GM12878 (cell line): ENCODE data around the gene ENAH. TPM values are rescaled to one million over a fixed set of nuclear protein-coding genes. Genes with fewer than 3 reads are reported as not detected.

Source experiments
- ATAC-seq: fragments of 200-7000 bp; cut with Tn5 transposase; 3 replicates; pipeline ENCODE4 v1.9.1; 2020; ENCODE audit warnings: mild to moderate bottlenecking, moderate library complexity
- BruUV-seq: library from RNA; stranded (reverse); fragments of 400-500 nt; replicated peaks from 2 replicates; lab custom pipeline; 2021; lab: Mats Ljungman, UMichigan
- CTCF ChIA-PET: fragments of 300-600 bp; sonication (Branson Sonifier 250); formaldehyde crosslinking; extraction: SDS; loops from one replicate; lab custom pipeline; 2021; ENCODE audit warnings: inconsistent platforms; lab: Yijun Ruan, JAX
- POLR2A ChIA-PET: fragments of 350-600 bp; formaldehyde crosslinking; extraction: SDS; loops from one replicate; lab custom pipeline; 2021; ENCODE audit warnings: inconsistent platforms; lab: Charles Lee
- RAD21 ChIA-PET: fragments of 300-600 bp; sonication (Branson Sonifier 250); formaldehyde crosslinking; loops from one replicate; lab custom pipeline; 2023; ENCODE audit warnings: antibody characterized with exemption; ENCODE audit not compliant: unreplicated experiment; lab: Charles Lee
- SMC1A ChIA-PET: fragments of 300-600 bp; sonication (Branson Sonifier 250); formaldehyde crosslinking; loops from one replicate; lab custom pipeline; 2023; ENCODE audit not compliant: unreplicated experiment, uncharacterized antibody; lab: Charles Lee
- DNase-seq: peaks from one replicate; pipeline ENCODE4 v3.0.0-alpha.2; 2011; ENCODE audit warnings: low read depth, low spot score
- FAIRE-seq: peaks from 3 replicates; lab custom pipeline; 2011; peaks lifted over from hg19 to GRCh38; lab: Jason Lieb, UNC
- H2AFZ ChIP-seq: 2 replicates; pipeline ENCODE4 v1.6.0; 2011; ENCODE audit warnings: low read depth, low read length, control low read depth; ENCODE audit not compliant: control insufficient read depth
- H3K27ac ChIP-seq: 2 replicates; pipeline ENCODE4 v1.5.1; 2011; ENCODE audit warnings: control low read depth; ENCODE audit not compliant: control insufficient read depth, insufficient read depth
- H3K27me3 ChIP-seq, 2 experiments: replicated peaks in 1 of 2; 2 replicates each; pipeline versions ENCODE4 v1.6.0 to v1.6.1; 2011; ENCODE audit warnings: low read length in 1 of 2; ENCODE audit not compliant: control insufficient read depth in 2 of 2, insufficient read depth in 2 of 2
- H3K36me3 ChIP-seq, 2 experiments: 2 replicates each; pipeline ENCODE4 v1.5.1; 2011; ENCODE audit warnings: low read length in 1 of 2; ENCODE audit not compliant: control insufficient read depth in 2 of 2, insufficient read depth in 2 of 2
- H3K4me1 ChIP-seq: 2 replicates; pipeline ENCODE4 v1.6.1; 2011; ENCODE audit warnings: mild to moderate bottlenecking, low read length, moderate library complexity, mixed read lengths; ENCODE audit not compliant: control insufficient read depth, insufficient read depth
- H3K4me2 ChIP-seq: 2 replicates; pipeline ENCODE4 v1.6.0; 2011; ENCODE audit warnings: control low read depth; ENCODE audit not compliant: control insufficient read depth, insufficient read depth
- H3K4me3 ChIP-seq: fragments of 200-600 bp; sonication (generic); 2 replicates; pipeline ENCODE4 v1.5.1; 2016
- H3K79me2 ChIP-seq: 2 replicates; pipeline ENCODE4 v1.6.0; 2011; ENCODE audit warnings: low read length; ENCODE audit not compliant: control insufficient read depth, insufficient read depth
- H3K9ac ChIP-seq: 2 replicates; pipeline ENCODE4 v1.8.0; 2011; ENCODE audit warnings: low read length, control low read depth, mixed read lengths; ENCODE audit not compliant: control insufficient read depth, insufficient read depth
- H3K9me3 ChIP-seq: replicated peaks from 3 replicates; pipeline ENCODE4 v1.5.1; 2011; ENCODE audit warnings: mild to moderate bottlenecking, low read length; ENCODE audit not compliant: control insufficient read depth, insufficient read depth
- H4K20me1 ChIP-seq: 2 replicates; pipeline ENCODE4 v1.6.0; 2011; ENCODE audit not compliant: control insufficient read depth, insufficient read depth
- BACH1 ChIP-seq: fragments of 450-650 bp; IDR thresholded peaks from 2 replicates; pipeline ENCODE4 v1.6.1; 2017; ENCODE audit warnings: mild to moderate bottlenecking, borderline replicate concordance
- HDAC2 ChIP-seq: fragments of 200-600 bp; sonication (generic); IDR thresholded peaks from 2 replicates; pipeline ENCODE4 v1.6.1; 2017
- IKZF2 ChIP-seq, 2 experiments: fragments of 450-650 bp; IDR thresholded peaks; 2 replicates each; pipeline ENCODE4 v1.6.1; 2017; ENCODE audit warnings: mild to moderate bottlenecking in 2 of 2, moderate library complexity in 2 of 2
- JUND ChIP-seq: IDR thresholded peaks from 2 replicates; pipeline ENCODE4 v1.6.1; 2012; ENCODE audit warnings: low read depth, mild to moderate bottlenecking, low read length, improper control_type of control experiment, moderate library complexity
- MXI1 ChIP-seq: fragments of 150-350 bp; IDR thresholded peaks from 2 replicates; pipeline ENCODE4 v1.6.1; 2011; ENCODE audit warnings: low read depth, mild to moderate bottlenecking, inconsistent platforms, low read length, improper control_type of control experiment
- NFYA ChIP-seq: IDR thresholded peaks from 2 replicates; pipeline ENCODE4 v1.6.1; 2011; ENCODE audit warnings: low read depth, mild to moderate bottlenecking, low read length, improper control_type of control experiment, borderline replicate concordance
- SMAD1 ChIP-seq: fragments of 450-650 bp; IDR thresholded peaks from 2 replicates; pipeline ENCODE4 v1.6.1; 2018; ENCODE audit warnings: mild to moderate bottlenecking, low read depth; ENCODE audit not compliant: partially characterized antibody
- YY1 ChIP-seq: IDR thresholded peaks from 2 replicates; pipeline ENCODE4 v1.6.1; 2011; ENCODE audit warnings: low read depth, mild to moderate bottlenecking, low read length
- ZNF622 ChIP-seq: fragments of 450-650 bp; IDR thresholded peaks from 2 replicates; pipeline ENCODE4 v1.6.1; 2017; ENCODE audit warnings: mild to moderate bottlenecking, inconsistent platforms
- WGBS: methylation state at CpG from one replicate; pipeline ENCODE4 v1.1.6; 2016; ENCODE audit warnings: low lambda C conversion rate; ENCODE audit not compliant: insufficient replicate concordance, insufficient coverage; ENCODE audit errors: missing lambda C conversion rate; 5-methylcytosine and 5-hydroxymethylcytosine counted together
- in situ Hi-C: fragments of 300-500 bp; cut with MboI; formaldehyde crosslinking; loops from 9 replicates; pipeline ENCODE4 v1.14.3; 2018; ENCODE audit warnings: mixed read lengths
- intact Hi-C: fragments of 100-400 bp; cut with micrococcal nuclease; formaldehyde crosslinking; loops from one replicate; pipeline ENCODE4 v1.14.2; 2022; ENCODE audit not compliant: unreplicated experiment
- polyA plus RNA-seq, 11 experiments: library from polyadenylated mRNA; depleted of rRNA in 4 of 11; unstranded in 6 of 11; stranded (reverse) in 5 of 11; fragments of >200 nt; fragmentation: Nextera tagmentation in 4 of 11; fragmentation: Illumina TruSeq in 1 of 11; extraction: Ambion mirVana in 4 of 11; extraction: Trizol in 1 of 11; gene quantifications; 1 replicate in 1 of 11; 2 replicates in 10 of 11; pipeline versions ENCODE4 v1.2.1 to v1.2.3, GENCODE V29; 2011 to 2016; ENCODE audit warnings: inconsistent platforms in 2 of 11, missing spikeins in 2 of 11, low read depth in 1 of 11
- total RNA-seq, 4 experiments: library from RNA; depleted of rRNA in 3 of 4; stranded (reverse); fragments of >200 nt in 3 of 4; fragmentation: Illumina TruSeq in 1 of 4; extraction: Trizol in 1 of 4; gene quantifications; 2 replicates each; pipeline versions ENCODE4 v1.2.1 to v1.2.3, GENCODE V29; 2013 to 2021
- TF ChIP-seq, protein P1 (sequence below): IDR thresholded peaks from 2 replicates; pipeline ENCODE4 v1.6.1; 2011; ENCODE audit warnings: low read depth, mild to moderate bottlenecking, low read length, moderate library complexity, borderline replicate concordance; ENCODE audit errors: extremely low read depth
- TF ChIP-seq, protein P2 (sequence below): IDR thresholded peaks from 2 replicates; pipeline ENCODE4 v1.6.1; 2012; ENCODE audit warnings: improper control_type of control experiment, low read depth, low read length; ENCODE audit not compliant: insufficient replicate concordance

Gene ENAH
- total and polyA plus RNA-seq, 10 of the 15 experiments (the other 5 are each of a cell fraction or from before 2014, with no cell fraction given), result under 0.01 to 0.62 (median 0.06) TPM; not detected in 5

DNA sequence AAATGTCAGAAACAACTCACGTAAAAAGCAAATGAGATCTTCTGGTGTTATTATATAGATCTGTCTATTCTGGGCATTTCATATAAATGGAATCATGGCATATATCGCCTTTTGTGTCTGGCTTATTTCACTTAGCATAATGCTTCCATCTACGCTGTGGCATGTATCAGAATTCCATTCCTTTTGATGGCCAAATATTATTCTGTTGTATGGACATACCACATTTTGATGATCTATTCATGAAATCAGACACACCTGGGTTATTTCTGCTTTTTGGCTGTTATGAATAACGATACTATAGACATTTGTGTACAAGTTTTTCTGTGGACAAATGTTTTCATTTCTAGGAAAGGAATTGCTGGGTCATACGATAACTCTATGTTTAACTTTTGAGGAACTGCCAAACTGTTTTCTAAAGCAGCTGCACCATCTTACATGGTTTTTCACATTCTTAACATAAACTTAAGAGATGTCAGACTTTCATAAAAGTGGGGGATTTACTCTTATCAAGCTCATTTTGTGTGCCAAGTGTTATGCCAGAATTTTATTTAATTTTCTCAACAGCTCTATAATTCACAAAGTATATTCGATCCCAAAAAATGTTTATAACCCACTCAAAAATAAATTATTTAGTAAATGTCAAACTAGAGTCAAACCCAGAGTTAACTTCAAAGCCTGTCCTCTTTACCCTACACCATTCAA is 7.6 kb downstream of the ENAH start:
- POLR2A ChIA-PET, result no interaction called here
- H4K20me1 ChIP-seq, result no peaks in the 10 kb centered on the region
- H3K4me3 ChIP-seq, result no peak overlapping the region
- in situ Hi-C loops, result no loop called here
- DNase-seq, result no peak
- CTCF ChIA-PET, result no interaction called here
- no peaks in the 10 kb centered on the region; a peak in 1 of 4 replicates for H3K27me3 ChIP-seq
- H2AFZ ChIP-seq, result no peak overlapping the region
- no peak for FAIRE-seq
- no peak overlapping the region for H3K9ac ChIP-seq
- no peak overlapping the region for H3K4me2 ChIP-seq
- TF ChIP-seq BACH1 (no peak), ZNF622 (no peak), HDAC2 (no peak), MXI1 (no peak), YY1 (no peak), JUND (no peak), NFYA (no peak), SMAD1 (no peak), IKZF2 (IDR thresholded peaks at IDR 0.05) (no peak)
- TF ChIP-seq, protein P1, sequence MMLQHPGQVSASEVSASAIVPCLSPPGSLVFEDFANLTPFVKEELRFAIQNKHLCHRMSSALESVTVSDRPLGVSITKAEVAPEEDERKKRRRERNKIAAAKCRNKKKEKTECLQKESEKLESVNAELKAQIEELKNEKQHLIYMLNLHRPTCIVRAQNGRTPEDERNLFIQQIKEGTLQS, result no peak
- TF ChIP-seq, protein P2, sequence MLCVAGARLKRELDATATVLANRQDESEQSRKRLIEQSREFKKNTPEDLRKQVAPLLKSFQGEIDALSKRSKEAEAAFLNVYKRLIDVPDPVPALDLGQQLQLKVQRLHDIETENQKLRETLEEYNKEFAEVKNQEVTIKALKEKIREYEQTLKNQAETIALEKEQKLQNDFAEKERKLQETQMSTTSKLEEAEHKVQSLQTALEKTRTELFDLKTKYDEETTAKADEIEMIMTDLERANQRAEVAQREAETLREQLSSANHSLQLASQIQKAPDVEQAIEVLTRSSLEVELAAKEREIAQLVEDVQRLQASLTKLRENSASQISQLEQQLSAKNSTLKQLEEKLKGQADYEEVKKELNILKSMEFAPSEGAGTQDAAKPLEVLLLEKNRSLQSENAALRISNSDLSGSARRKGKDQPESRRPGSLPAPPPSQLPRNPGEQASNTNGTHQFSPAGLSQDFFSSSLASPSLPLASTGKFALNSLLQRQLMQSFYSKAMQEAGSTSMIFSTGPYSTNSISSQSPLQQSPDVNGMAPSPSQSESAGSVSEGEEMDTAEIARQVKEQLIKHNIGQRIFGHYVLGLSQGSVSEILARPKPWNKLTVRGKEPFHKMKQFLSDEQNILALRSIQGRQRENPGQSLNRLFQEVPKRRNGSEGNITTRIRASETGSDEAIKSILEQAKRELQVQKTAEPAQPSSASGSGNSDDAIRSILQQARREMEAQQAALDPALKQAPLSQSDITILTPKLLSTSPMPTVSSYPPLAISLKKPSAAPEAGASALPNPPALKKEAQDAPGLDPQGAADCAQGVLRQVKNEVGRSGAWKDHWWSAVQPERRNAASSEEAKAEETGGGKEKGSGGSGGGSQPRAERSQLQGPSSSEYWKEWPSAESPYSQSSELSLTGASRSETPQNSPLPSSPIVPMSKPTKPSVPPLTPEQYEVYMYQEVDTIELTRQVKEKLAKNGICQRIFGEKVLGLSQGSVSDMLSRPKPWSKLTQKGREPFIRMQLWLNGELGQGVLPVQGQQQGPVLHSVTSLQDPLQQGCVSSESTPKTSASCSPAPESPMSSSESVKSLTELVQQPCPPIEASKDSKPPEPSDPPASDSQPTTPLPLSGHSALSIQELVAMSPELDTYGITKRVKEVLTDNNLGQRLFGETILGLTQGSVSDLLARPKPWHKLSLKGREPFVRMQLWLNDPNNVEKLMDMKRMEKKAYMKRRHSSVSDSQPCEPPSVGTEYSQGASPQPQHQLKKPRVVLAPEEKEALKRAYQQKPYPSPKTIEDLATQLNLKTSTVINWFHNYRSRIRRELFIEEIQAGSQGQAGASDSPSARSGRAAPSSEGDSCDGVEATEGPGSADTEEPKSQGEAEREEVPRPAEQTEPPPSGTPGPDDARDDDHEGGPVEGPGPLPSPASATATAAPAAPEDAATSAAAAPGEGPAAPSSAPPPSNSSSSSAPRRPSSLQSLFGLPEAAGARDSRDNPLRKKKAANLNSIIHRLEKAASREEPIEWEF, result no peak
- TF ChIP-seq, all 136 proteins: peak for 0
- RAD21 ChIA-PET, result no interaction called here
- no peaks in the 10 kb centered on the region for H3K79me2 ChIP-seq
- no peak overlapping the region for H3K27ac ChIP-seq
- WGBS, result 33% methylated on average over 6 of the region's 6 CpGs
- H3K36me3 ChIP-seq, result no peaks in the 10 kb centered on the region
- intact Hi-C loops, result no loop called here
- BruUV-seq, result no TSS peak
- SMC1A ChIA-PET, result no interaction called here
- H3K9me3 ChIP-seq, result no peaks in the 10 kb centered on the region
- ATAC-seq, result no peak
- no peaks in the 10 kb centered on the region for H3K4me1 ChIP-seq
